HepG2 (cell line): Measurements from ENCODE around the gene CA10.

ENCODE experiments used
- BHLHE40 ChIP-seq: IDR thresholded peaks from 2 replicates; pipeline ENCODE4 v1.6.1; 2011; ENCODE audit warnings: low read length, improper control_type of control experiment
- EHMT2 ChIP-seq: fragments of 200-600 bp; sonication (generic); IDR thresholded peaks from 2 replicates; pipeline ENCODE4 v1.7.0; 2017; ENCODE audit warnings: antibody characterized with exemption, low read depth, low read length, borderline replicate concordance
- FOXP1 ChIP-seq, 2 experiments: fragments of 450-650 bp in 1 of 2; IDR thresholded peaks; 2 replicates each; pipeline ENCODE4 v1.6.1; 2017 to 2018; ENCODE audit warnings: antibody characterized with exemption in 1 of 2
- HMGA1 ChIP-seq: sonication (generic); formaldehyde crosslinking; conservative IDR thresholded peaks from 2 replicates; pipeline ENCODE4 v1.4.0; 2020; ENCODE audit warnings: missing genetic modification reagents
- JUND ChIP-seq: sonication (generic); formaldehyde crosslinking; IDR thresholded peaks from 2 replicates; pipeline ENCODE4 v1.8.0; 2022; ENCODE audit warnings: mild to moderate bottlenecking, missing genetic modification reagents
- KLF9 ChIP-seq: IDR thresholded peaks from 2 replicates; pipeline ENCODE4 v1.6.1; 2016; ENCODE audit warnings: low read depth
- NR2C2 ChIP-seq: sonication (generic); formaldehyde crosslinking; IDR thresholded peaks from 2 replicates; pipeline ENCODE4 v1.4.0; 2020; ENCODE audit warnings: missing genetic modification reagents, mild to moderate bottlenecking, moderate library complexity, borderline replicate concordance
- POLR2AphosphoS5 ChIP-seq: IDR thresholded peaks from 2 replicates; pipeline ENCODE4 v1.6.1; 2012; ENCODE audit warnings: low read depth, low read length
- RFX5 ChIP-seq: IDR thresholded peaks from 2 replicates; pipeline ENCODE4 v1.6.1; 2011; ENCODE audit warnings: low read depth, low read length, improper control_type of control experiment
- RNF2 ChIP-seq: fragments of 450-650 bp; conservative IDR thresholded peaks from 2 replicates; pipeline ENCODE4 v1.6.1; 2016; ENCODE audit warnings: low read depth
- SIN3A ChIP-seq: IDR thresholded peaks from 2 replicates; pipeline ENCODE4 v1.6.1; 2011; ENCODE audit warnings: low read depth, mild to moderate bottlenecking, control low read depth, low read length, borderline replicate concordance
- ZC3H4 ChIP-seq: sonication (generic); formaldehyde crosslinking; IDR thresholded peaks from 2 replicates; pipeline ENCODE4 v1.4.0; 2020; ENCODE audit warnings: missing genetic modification reagents, borderline replicate concordance
- TF ChIP-seq, protein P1 (sequence below): sonication (generic); formaldehyde crosslinking; IDR thresholded peaks from 2 replicates; pipeline ENCODE4 v1.5.0; 2020; ENCODE audit warnings: mild to moderate bottlenecking, missing genetic modification reagents, moderate library complexity

GRCh38 chr17:51818777-51819176, 339.7 kb downstream of the CA10 start:
- TF ChIP-seq RFX5 (no peak), BHLHE40 (no peak), EHMT2 (no peak), JUND (CRISPR knock-in tag) (no peak), NR2C2 (no peak), RNF2 (no peak), SIN3A (no peak), HMGA1 (no peak), FOXP1 (IDR thresholded peaks at IDR 0.05) (no peak), FOXP1 (CRISPR knock-in tag; IDR thresholded peaks at IDR 0.05) (no peak), KLF9 (CRISPR knock-in tag) (no peak), ZC3H4 (CRISPR knock-in tag) (no peak), POLR2AphosphoS5 (no peak)
- TF ChIP-seq, protein P1, sequence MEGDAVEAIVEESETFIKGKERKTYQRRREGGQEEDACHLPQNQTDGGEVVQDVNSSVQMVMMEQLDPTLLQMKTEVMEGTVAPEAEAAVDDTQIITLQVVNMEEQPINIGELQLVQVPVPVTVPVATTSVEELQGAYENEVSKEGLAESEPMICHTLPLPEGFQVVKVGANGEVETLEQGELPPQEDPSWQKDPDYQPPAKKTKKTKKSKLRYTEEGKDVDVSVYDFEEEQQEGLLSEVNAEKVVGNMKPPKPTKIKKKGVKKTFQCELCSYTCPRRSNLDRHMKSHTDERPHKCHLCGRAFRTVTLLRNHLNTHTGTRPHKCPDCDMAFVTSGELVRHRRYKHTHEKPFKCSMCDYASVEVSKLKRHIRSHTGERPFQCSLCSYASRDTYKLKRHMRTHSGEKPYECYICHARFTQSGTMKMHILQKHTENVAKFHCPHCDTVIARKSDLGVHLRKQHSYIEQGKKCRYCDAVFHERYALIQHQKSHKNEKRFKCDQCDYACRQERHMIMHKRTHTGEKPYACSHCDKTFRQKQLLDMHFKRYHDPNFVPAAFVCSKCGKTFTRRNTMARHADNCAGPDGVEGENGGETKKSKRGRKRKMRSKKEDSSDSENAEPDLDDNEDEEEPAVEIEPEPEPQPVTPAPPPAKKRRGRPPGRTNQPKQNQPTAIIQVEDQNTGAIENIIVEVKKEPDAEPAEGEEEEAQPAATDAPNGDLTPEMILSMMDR (CRISPR knock-in tag), result no peak
